Stimulated activated CD4-positive, alpha-beta T cell treated with anti-CD3 and anti-CD28 coated beads, Interleukin-1b, Interleukin-23, amount 100 ng/mL, for 24 hours (primary cell): ENCODE results near the gene CCSER1.

Experiments used
- DNase-seq, 4 experiments: peaks; one replicate each; pipeline ENCODE4 v3.0.0-alpha.2; 2020; ENCODE audit warnings: low read depth in 4 of 4, low spot score in 1 of 4

The CCSER1 gene

DNA sequence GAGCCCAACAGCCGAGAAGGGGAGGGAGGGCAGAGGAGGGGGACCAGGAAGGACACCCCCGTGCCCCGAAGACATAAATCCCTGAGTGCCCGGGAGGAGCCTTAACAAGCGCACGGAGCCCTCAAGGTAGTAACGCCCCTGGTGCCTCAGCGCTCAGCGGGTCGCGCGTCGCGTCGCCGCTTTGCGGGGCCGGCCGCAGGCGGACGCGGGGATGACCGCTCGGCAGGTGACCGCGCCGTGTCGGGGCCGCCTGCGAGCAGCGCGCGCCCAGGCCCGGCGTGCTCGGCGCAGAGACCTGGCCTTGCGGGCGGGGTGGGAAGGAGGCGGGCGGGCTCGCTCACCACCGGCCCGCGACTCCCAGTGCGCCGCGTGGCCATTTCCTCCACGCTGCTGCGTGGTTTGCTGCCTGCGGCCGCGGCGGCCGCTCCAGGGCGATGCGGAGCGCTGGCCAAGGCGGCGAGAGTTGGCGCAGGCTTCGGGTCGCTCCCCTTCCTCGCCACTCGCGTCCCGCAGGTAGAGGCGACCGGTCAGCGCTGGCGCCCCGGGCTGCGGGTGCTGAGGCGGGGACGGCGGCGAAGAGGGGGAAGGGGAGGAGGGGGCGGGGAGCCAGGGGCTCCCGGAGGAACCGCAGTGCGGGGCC, 632 bp downstream of the CCSER1 start:
- DNase-seq = no peak

DNA sequence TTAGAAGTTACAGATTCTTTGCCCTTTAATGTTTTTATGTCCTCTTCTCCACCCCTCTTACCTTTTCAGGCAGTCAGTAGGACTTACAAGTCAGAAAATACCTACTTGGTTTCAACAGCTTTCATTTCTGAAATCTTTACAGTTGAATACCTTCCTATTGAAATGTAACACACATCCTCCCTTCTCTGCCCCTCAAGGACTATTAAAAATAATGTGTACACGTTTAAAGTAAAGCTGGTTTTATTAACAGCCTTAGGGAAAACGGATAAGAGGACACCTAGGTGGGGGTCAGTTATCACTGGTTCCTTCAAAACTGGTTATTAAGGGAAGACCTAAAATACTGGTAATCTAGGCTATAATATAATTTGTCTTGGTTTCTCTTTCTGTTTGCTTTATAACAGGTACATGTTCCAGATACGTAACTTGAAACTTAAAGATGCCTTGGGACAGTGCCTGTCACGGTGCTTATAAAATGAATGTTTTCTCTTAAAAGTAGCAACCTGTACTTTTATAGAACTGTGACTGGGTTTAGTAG, 1.8 kb downstream of the CCSER1 start:
- no peak for DNase-seq

DNA sequence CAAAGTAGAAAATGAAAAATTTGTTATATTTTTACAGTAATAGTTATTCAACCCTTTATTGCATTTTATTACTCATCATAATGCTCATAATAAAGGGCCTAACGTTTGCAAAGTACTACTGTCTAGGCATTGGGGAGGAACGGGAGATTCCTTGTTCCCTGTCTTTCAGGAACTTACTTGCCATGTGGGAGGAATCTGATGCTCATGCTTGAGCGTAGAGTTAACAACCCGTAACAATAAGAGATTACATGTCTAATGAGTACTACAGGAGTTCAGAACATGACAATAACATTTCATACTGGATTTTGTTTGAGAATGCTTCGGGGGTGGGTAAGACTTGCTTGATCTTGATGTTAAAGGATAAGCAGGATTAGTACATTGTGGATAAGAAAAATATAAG, 2.9 kb downstream of the CCSER1 start:
- DNase-seq = no peak

DNA sequence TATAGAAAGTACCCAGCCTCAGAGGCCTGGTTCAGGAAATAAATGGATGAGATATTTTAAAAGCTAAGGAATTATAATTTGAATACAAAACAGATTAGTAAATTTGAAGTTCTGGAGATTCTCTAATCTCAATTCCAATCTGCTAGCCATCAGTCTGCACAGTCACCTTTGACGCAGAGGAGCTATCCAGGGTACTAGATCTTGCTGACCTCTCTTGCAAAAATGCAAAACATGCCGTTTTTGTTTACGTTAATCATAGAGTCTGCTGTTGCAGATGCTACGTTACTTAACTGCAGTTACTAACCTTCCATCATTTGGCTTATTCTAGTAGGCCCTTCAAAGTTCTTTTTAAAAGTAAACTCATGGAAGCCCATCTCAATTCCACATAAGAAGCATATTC, 10.4 kb downstream of the CCSER1 start:
- no peak for DNase-seq

DNA sequence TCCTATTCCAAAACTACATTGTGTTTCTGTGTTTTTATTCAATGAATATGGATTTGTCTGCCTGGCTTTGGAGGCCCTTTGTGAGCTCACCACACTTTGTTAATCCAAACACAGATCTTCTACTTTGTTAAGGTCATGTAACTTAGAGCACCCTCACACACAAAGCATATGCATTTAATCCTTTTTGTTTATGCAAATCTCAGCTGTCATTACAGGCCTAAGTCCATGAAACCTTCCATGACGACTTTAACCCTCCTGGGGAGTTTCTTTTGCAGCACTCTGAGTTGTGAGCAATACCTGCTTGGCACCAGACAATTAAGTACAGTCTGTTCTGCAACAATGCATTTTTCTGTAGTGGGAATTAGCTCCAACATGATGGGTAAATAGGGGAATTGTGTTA, 14.9 kb downstream of the CCSER1 start:
- no peak for DNase-seq

DNA sequence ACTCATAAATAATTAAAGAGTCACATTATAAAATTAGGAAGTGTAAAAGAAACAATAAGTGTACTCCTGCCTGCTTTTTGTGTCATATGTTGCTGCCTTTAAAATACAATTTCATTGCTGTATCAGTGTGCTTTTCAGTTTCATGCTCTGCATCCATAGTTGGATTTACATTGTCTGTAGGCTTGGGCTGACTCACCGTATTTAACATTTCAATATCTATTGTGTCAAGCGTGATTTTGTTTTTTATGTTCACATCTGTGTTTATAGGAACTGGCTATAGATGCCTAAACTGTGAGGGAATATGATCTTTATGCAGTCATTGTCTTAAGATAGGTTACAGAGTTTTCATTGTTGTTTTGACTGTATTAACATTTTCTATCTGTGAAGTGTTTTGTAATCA, 18.1 kb downstream of the CCSER1 start:
- DNase-seq = no peak

DNA sequence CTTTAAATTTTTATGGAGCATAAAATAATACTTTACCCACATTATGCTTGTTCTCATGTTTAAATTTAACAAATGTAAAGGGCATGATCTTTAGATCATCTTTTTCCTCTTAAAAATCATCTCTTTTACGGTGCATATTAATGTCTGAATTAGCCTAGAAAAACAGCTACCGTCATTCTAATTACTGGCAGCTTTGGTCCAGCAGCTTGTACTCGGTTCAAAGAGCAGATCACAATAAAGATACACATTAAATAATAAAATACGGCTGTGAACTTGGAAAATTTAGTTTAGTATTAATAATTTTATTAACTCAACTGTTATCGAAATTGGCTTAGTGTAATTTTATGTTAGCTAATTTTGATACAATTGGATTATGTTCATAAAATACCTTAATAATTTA, 19.1 kb downstream of the CCSER1 start:
- DNase-seq = no peak

DNA sequence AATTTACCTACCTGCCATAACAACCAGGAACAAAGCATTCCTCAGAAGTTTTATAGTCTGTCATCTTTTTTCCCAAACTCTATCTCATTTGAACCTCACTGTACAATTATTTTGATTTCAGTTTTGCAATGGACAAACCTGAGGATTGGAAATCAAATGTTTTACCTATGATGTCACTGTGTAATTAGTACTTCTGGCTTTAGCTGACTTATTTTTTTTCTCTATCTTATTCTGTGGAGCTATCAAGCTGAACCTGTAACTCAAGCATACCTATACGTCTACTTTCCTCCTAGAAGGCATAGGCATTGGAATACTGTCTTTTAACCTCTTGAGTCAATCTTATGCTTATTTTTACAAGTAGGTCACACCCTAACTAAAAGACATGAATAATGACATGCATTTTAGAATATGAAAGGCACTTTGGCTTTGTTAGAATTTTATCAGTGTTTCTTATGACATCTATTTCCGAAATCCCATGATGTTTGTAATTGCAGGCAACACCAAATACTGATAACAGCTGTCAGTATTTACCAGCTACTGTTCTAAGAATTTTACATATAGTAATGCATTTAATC, 21.5 kb downstream of the CCSER1 start:
- DNase-seq = no peak

DNA sequence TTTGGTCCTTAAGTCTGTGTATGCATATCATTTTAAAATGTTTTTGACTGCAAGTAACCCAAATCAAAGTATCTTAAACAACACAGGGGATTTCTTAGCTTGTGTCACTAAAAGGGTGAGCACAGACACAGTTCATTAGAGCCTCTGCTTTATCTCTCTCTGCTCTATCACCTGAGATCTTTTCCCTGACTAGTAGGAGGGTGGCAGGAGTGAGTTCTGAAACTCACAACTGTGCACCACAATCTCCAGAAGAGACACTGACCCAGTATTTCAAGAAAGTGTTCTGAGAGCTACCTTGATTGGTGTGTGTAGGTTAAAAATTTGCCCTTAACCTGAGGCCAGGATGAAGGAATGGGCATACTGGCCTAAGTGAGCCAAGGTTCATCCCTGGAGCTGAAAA, 24.8 kb downstream of the CCSER1 start:
- no peak for DNase-seq

DNA sequence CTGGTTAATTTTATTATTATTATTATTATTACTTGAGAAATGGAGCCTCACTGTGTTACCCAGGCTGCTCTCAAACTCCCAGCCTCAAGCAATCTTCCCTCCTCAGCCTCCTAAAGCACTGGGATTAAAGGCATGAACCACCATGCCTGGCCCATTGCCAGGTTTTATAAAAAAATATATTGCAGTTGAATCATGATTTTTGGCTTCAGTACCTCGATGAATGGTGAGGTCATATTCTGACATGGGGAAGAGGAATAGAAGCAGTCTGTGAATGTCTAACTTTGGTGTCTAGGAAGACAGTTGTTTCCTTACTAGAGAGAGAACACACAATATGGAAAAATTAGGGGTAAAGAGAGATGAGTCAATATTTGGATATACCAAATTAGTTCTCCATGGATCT, 32.0 kb downstream of the CCSER1 start:
- no peak for DNase-seq

DNA sequence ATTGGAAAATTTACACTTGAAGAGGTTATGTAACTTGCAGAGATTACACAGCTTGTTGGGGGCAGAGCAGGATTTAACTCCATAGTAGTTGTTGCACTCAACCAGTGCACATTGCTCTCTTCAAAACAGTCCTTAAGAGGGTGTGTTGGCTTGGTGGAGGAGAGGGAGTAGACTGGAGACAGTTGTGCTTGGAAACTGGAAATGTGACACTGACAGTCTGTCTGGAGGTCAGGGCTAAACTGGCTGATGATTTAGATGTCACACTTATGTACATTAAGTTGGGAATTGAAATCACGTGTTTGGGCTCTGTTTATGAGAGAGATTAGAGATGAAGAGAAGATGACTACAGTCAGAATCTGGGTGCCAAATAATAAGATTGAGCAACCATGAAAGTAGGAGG, 32.9 kb downstream of the CCSER1 start:
- no peak for DNase-seq

DNA sequence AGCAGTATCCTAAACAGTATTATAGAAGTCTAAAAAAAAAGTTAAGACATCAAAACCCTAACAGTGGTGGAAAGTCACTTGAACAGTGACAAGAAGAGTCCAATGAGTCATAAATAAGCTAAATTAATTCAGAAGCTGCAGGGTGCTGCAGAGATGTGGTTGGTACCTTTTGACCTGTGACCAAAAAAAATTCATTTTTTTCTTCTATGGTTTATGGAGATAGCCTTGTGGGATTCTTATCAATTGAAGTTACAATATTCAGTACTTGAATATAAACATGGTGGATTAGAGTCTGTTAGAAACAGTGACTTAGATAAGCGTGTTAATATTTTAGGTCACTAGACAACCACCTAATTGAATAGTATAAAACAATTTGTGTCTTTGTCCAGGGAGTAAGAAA, 35.4 kb downstream of the CCSER1 start:
- DNase-seq = no peak

DNA sequence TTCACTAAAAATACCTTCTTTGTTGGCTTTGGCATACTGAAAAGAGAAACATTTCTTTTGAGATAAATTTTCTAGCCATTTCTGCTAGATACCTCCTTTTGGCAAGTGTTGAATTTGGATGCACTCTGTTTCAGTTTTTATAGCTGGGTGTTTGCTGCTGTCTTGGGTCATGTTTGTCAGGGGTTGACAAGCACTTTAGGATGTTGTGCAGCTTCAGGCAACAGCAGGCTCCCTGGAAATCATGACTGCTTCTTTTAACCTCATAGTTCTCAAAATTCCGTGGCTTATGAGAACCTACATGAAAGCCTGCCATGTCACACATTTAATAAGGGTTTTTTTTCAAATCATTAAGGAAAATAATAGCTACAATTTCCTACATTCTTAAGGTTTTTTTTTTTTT, 36.7 kb downstream of the CCSER1 start:
- no peak for DNase-seq

DNA sequence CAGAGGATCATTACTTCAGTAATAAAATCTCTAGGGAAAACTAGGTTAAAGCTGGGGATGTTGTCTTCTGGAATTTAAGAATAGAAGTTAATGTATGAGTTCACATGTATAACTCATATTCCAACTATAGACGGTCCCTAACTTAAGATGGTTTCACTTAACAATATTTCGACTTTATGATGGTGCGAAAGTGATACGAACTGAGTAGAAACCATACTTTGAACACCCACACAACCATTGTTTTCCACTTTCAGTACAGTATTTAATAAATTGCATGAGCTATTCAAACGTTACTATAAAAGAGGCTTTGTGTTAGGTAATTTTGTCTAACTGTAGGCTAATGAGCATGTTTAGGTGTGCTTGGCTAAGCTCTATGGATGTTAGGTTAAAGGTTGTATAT, 38.7 kb downstream of the CCSER1 start:
- no peak for DNase-seq

DNA sequence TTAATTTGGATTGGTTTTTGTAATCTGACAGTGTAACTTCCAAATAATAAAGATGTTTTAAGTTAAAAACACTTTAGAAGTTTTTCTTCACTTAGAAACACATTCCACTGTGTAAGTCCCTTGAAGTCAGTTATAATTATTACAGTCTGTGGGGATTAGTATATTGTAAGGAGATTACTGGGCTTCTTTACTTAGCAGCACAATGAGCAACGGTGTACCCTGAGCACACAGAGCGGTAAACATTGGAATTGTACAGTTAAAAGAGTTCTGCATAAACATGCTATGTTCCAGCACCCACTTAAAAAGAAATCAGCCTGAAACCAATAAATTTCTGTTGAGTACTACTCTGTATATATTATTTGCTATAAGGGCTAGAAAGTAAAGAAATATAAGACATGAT, 44.3 kb downstream of the CCSER1 start:
- no peak for DNase-seq

DNA sequence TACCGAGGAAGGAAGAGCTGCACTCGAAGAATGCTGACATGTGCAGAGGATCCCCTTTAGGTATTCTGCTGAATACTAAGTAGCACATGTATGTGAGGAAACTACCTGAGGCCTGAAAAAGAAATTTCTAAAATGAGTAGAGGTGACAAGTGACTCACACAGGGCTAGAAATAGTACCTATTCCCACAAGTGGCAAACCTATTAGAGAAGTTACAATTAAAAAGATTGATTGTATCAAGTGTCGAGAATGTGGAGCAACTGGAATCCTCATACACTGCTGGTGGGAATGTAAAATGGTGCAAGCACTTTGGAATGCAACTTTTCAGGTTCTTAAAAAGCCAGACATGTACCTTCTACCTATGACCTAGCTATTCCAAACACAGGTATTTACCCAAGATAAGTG, 47.4 kb downstream of the CCSER1 start:
- no peak for DNase-seq

DNA sequence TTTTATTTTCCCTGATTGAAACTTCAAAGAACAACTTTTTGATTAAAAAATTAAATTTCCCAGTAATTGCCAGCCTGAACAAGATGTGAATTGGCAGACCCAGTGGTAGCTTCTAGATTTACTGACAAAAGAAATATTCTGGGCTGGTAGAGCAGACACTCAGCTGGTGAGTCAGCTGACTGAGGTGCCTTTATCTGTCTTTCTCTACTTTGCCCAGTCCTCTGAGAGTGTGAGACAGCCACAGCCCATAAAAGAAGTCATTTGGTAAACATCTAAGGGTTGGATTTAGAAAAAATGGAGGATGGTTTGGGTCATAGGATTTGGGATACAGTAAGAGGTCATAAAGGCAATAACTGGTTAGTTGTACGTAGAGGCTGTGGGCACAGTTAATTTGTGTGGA, 54.5 kb downstream of the CCSER1 start:
- no peak for DNase-seq

DNA sequence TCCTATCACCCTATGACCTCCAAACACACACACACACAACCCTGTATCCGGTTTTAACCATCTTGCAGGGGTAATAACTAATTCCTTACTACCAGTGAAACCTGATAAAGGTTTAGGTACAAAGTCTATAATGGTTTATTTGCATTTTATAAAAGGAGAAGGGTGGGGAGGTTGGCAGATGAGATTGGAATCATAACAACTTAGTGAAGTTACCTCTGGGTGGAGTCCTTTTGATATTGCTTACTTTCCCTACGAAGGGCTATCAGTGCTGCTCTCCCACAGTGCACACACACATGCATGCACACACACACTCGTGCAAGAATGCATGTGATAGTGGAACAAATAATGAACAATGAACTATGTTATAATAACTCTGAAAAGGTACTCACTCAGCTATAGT, 56.1 kb downstream of the CCSER1 start:
- no peak for DNase-seq

DNA sequence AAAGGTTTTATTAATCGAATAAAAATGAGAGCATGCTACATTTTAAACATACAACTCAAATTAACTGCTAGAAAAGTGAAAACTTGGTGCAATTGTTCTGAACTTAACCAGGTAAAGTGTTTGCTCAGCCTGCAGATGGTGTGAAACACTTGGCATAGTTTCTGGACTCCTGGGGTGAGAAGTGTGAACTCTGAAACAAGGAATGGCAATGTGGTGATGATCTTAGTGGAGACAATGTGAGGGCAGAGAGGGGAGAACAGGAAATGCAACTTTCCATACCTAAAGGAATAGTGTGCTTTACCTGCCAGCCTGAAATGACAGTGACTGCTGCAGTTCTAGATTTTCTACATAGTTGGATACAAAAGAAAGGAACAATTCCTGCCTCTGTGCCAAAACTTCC, 57.4 kb downstream of the CCSER1 start:
- DNase-seq = no peak

DNA sequence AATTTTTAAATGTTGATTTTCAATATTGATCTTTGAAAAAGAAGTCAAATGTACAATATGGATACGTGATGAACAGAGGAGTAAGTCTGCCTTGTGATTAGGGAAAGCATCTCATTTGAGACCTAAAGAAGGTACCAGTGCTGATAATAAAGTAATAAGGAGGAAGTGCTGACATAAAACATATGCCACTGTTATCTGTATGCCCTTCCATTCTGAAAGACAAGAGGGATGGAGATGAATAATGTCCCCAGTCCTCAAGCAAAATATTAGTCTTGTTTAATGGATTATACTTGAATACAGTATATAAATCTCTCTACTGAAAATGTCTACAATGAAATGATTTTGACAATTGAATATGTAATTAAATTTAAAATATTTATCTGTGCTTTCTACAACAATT, 58.2 kb downstream of the CCSER1 start:
- DNase-seq = no peak

DNA sequence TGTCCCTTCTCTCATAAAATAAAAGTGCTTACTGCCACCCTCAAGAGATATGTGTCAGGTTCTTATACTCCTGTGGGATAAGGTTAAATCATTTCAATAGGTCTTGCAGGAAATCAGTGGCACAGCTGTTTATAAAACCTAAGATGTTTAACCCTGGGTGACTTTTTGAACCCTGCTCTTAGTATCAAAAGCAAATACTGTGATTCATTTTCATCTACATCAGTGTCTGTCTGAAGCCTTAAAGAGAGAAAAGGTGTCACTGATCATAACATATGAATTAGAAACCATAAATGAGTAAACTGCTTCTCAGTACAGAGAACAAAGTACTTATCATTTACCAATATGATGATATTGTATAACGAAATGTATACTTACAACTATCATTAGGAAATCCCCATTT, 59.0 kb downstream of the CCSER1 start:
- no peak for DNase-seq

DNA sequence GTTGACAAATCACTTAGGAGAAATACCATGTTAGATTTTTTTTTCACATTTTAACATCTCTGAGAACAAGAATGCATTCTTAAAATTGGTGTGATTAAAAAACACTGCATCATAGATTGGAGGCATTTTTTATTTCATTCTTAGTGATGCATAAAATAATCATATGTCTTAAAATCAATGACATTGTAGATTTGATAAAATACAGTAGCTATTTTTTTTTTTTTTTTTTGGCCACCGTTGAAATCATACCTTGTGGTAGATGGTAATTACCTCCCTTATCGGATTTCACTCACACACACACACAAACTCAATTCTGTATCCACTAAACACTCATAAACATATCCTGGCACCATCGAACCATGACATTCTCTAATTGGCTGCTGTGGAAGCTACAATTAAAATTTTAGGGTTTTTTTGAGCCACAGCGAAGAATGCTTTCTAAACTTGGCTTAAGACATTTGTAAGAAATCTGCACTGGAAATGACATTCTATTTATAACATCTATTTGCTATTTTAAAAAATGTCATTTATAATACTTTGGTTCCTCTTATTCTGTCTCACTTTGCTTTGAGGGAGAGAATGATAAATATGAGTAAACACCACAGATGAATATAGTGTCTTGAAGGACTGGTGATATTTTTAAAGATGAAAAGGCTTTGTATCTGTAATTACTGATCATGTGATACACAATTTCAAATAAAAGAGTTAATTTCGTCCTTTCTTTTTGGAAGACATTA, 60.1 kb downstream of the CCSER1 start:
- DNase-seq = no peak

DNA sequence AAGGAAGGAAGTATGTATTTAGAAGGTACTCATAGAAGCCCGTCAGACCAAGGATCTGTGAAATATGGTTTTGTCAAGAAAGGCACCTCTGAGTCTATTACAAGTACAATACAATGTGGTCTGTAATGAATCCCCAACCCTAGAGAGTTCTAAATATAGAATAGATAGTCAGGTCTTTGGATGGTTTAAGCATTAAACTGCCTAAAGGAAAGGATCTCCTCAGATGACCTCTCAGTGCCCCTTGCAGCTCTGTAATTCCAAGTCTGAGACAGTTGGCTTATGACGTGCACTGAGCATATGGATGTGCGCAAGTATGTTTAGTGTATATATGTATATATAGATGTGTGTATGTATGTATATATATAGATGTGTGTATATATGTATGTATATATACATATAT, 62.0 kb downstream of the CCSER1 start:
- no peak for DNase-seq
